Transverse colon (tissue), 4 donors: ENCODE results near the gene WAS. TPM values are rescaled to one million over a fixed set of nuclear protein-coding genes. Genes with fewer than 3 reads are reported as not detected.
A peak's percentile ranks its signal among the peaks of the same experiment; 100 is the strongest.

Experiments
- DNase-seq: peaks from one replicate; pipeline ENCODE4 v3.0.0-alpha.2; 2019
- H3K27ac ChIP-seq, 4 donors: fragments of 200-600 bp; sonication (generic); 2 replicates each; pipeline ENCODE4 v1.5.1; 2016 to 2018; ENCODE audit warnings: inconsistent platforms in 4 of 4
- H3K27me3 ChIP-seq: fragments of 200-600 bp; sonication (generic); 2 replicates; pipeline ENCODE4 v1.5.1; 2017; ENCODE audit warnings: inconsistent platforms
- H3K36me3 ChIP-seq, 4 donors: fragments of 200-600 bp; sonication (generic); 2 replicates each; pipeline ENCODE4 v1.5.1; 2017 to 2019; ENCODE audit warnings: inconsistent platforms in 4 of 4
- H3K4me1 ChIP-seq, 4 donors: fragments of 200-600 bp; sonication (generic); 2 replicates each; pipeline ENCODE4 v1.5.1; 2017 to 2020; ENCODE audit warnings: inconsistent platforms in 4 of 4
- H3K4me3 ChIP-seq, 4 donors: fragments of 200-600 bp; sonication (generic); 1 replicate in 1 of 4; 2 replicates in 3 of 4; pipeline versions ENCODE4 v1.5.1 to v1.6.1; 2017 to 2019; ENCODE audit warnings: inconsistent platforms in 4 of 4
- H3K9me3 ChIP-seq, 2 donors: fragments of 200-600 bp; sonication (generic); 2 replicates each; pipeline ENCODE4 v1.5.1; 2017 to 2019; ENCODE audit warnings: inconsistent platforms in 2 of 2
- CTCF ChIP-seq, 5 experiments: fragments of 200-600 bp in 3 of 5; fragments of 450-650 bp in 2 of 5; sonication (generic) in 3 of 5; IDR thresholded peaks; 1 replicate in 2 of 5; 2 replicates in 3 of 5; pipeline ENCODE4 v1.5.1; 2016 to 2017; ENCODE audit warnings: antibody characterized with exemption in 5 of 5, inconsistent platforms in 3 of 5, mild to moderate bottlenecking in 2 of 5, moderate library complexity in 1 of 5
- EP300 ChIP-seq: sonication (generic); formaldehyde crosslinking; IDR thresholded peaks from one replicate; pipeline ENCODE4 v1.6.1; 2017; ENCODE audit warnings: antibody characterized with exemption, low read depth
- POLR2A ChIP-seq: fragments of 450-650 bp; IDR thresholded peaks from one replicate; pipeline ENCODE4 v1.6.1; 2016; ENCODE audit warnings: antibody characterized with exemption, mild to moderate bottlenecking, moderate library complexity
- POLR2AphosphoS5 ChIP-seq, 3 donors: sonication (generic); formaldehyde crosslinking; IDR thresholded peaks; one replicate each; pipeline ENCODE4 v1.6.1; 2016; ENCODE audit warnings: antibody characterized with exemption in 3 of 3
- WGBS, 2 donors: methylation state at CpG; one replicate each; pipeline ENCODE4 v1.1.5; 2018; ENCODE audit warnings: low coverage in 1 of 2; 5-methylcytosine and 5-hydroxymethylcytosine counted together
- in situ Hi-C, 4 donors: fragments of 200-750 bp; cut with MboI; loops; one replicate each; pipeline versions ENCODE4 v1.15.0 to v1.15.1; 2017; ENCODE audit warnings: low sequenced_read_pairs in 3 of 4, low pct_ligation_motif_present in 1 of 4, low pct_unique_long_range_greater_than_20kb in 1 of 4
- intact Hi-C: fragments of 100-400 bp; cut with DNase I; formaldehyde crosslinking; loops from one replicate; pipeline ENCODE4 v1.15.1; 2023; ENCODE audit warnings: low total_unique reads
- small RNA-seq, 4 donors: library from RNA; depleted of rRNA; stranded (forward); fragments of <200 nt; gene quantifications; one replicate each; pipeline ENCODE3, GENCODE V24; 2016
- total RNA-seq, 4 donors: library from RNA; depleted of rRNA; stranded (reverse); fragments of >200 nt; gene quantifications; one replicate each; pipeline ENCODE4 v1.1.0, GENCODE V29; 2016

The WAS gene
- total RNA-seq, 4 donors from 2014 or later, result 3.2 to 13.1 (median 6.3) TPM

- intact Hi-C loops, result no loop called here
- Histone ChIP-seq H3K9me3 (no peaks in the 10 kb centered on the region), H3K27ac (peak overlapping the region in 1 of 4 donors; percentile 93), H3K36me3 (no peaks in the 10 kb centered on the region), H3K4me1 (peaks cover 0 to 6% (median 0%) of the 10 kb centered on the region in 4 donors), H3K4me3 (no peak overlapping the region), H3K27me3 (no peaks in the 10 kb centered on the region)
- in situ Hi-C loops, result no loop called here
- 80 to 87% methylated on average over 1 of the region's 1 CpG for WGBS, 2 donors
- DNase-seq, result no peak
- TF ChIP-seq POLR2A (no peak), EP300 (no peak), POLR2AphosphoS5 (IDR thresholded peaks at IDR 0.05) (no peak), CTCF (IDR thresholded peaks at IDR 0.05) (no peak)
These were observed 52.7 kb downstream of the WAS start for GRCh38 chrX:48736303-48736702.

DNA sequence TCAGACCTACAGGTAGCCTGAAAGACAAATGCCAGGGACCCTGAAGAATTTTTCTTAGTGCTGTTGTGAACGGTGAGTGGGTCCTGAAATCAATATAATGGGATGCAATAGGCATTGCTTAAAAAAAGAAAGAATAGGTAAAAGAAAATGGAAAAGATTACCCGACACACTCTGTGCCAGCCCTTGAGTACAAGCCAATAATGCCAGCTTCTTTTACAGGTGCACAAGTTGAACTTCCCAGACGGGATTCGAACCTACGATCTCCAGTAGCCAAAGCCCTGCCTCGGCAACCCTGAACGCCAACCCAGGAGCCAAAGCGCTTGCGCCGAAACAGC, 53.2 kb downstream of the WAS start:
- H3K27ac ChIP-seq, result peak overlapping the region; percentile 81 to 94 (median 92)
- H3K9me3 ChIP-seq, result no peaks in the 10 kb centered on the region
- intact Hi-C loops, result no loop called here
- no peaks in the 10 kb centered on the region for H3K36me3 ChIP-seq
- TF ChIP-seq POLR2A (no peak), POLR2AphosphoS5 (IDR thresholded peaks at IDR 0.05) (no peak), EP300 (no peak), CTCF (IDR thresholded peaks at IDR 0.05) (no peak)
- peaks cover 0 to 6% (median 0%) of the 10 kb centered on the region in 4 donors for H3K4me1 ChIP-seq
- no peaks in the 10 kb centered on the region for H3K27me3 ChIP-seq
- H3K4me3 ChIP-seq, result peak overlapping the region in 1 of 4 donors; percentile 27
- WGBS, 2 donors, result 53% methylated on average over 10 of the region's 10 CpGs; no CpG with 5 or more reads in 1 of the 2 donors
- no peak for DNase-seq
- in situ Hi-C loops, result no loop called here

GRCh38 chrX:48737213-48737938, 53.8 kb downstream of the WAS start:
- in situ Hi-C loops, result no loop called here
- Histone ChIP-seq H3K27me3 (no peaks in the 10 kb centered on the region), H3K9me3 (no peaks in the 10 kb centered on the region), H3K36me3 (no peaks in the 10 kb centered on the region), H3K4me1 (peaks cover 0 to 6% (median 0%) of the 10 kb centered on the region in 4 donors), H3K27ac (peak overlapping the region; percentile 81 to 94 (median 92)), H3K4me3 (peak overlapping the region; percentile 41 to 66 (median 50))
- intact Hi-C loops, result no loop called here
- TF ChIP-seq POLR2A (peak; percentile 71), CTCF (IDR thresholded peaks at IDR 0.05) (no peak), EP300 (no peak), POLR2AphosphoS5 (IDR thresholded peaks at IDR 0.05) (peak in 2 of 3 donors; percentile 72 to 78)
- peak; percentile 91 for DNase-seq
- WGBS, 2 donors, result 38% methylated on average over 48 of the region's 48 CpGs; no CpG with 5 or more reads in 1 of the 2 donors

DNA sequence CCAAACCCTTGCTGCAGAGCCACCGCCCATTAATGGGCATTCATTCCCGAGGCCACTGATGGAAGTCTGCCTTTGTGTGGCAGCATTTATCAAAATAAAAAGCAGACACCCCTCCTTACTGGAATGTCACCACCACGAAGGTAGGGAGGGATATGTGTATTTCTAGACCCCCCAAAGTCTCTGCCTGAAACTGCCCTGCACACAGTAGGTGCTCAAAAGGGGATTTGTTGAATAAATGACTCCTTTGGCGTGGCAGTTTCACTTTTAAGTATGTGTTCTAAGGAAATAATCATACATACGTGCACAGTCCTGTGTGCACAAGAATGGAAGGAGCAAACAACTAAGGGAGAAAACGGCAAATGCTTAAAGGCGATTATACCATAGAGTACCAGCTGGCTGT, 54.3 kb downstream of the WAS start:
- Histone ChIP-seq H3K9me3 (no peaks in the 10 kb centered on the region), H3K27ac (peak overlapping the region; percentile 81 to 94 (median 92)), H3K36me3 (no peaks in the 10 kb centered on the region), H3K27me3 (no peaks in the 10 kb centered on the region), H3K4me3 (peak overlapping the region; percentile 41 to 66 (median 50)), H3K4me1 (peaks cover 0 to 6% (median 0%) of the 10 kb centered on the region in 4 donors)
- in situ Hi-C loops, result no loop called here
- WGBS, 2 donors, result 58% methylated on average over 7 of the region's 7 CpGs; no CpG with 5 or more reads in 1 of the 2 donors
- DNase-seq, result no peak
- intact Hi-C loops, result no loop called here
- no peak for TF ChIP-seq POLR2A
- TF ChIP-seq POLR2AphosphoS5 (IDR thresholded peaks at IDR 0.05), result no peak
- no peak for TF ChIP-seq EP300
- no peak for TF ChIP-seq CTCF (IDR thresholded peaks at IDR 0.05)

Small RNA genes lying within 50 kb of the gene (small RNA-seq; reads per million reads assigned to genes)
- gene RNU6-1056P, result 0 reads per million in 4 donors

Other genes starting within 250 kb of the WAS start
- 10 to 100 TPM in 3 of 4 donors, 1 to 10 TPM in 1; 5.7 to 14.3 (median 11.3) TPM for gene SLC38A5, start 213.5 kb upstream of the WAS start, total RNA-seq
- 10 to 100 TPM; 15.3 to 33.2 (median 31.1) TPM for gene FTSJ1, start 207.6 kb upstream of the WAS start, total RNA-seq
- gene PORCN, start 174.8 kb upstream of the WAS start, total RNA-seq, result 10 to 100 TPM in 1 of 4 donors, 1 to 10 TPM in 3; 1.5 to 10.1 (median 8.2) TPM
- 10 to 100 TPM; 19.9 to 88.7 (median 67.6) TPM for gene EBP, start 162.0 kb upstream of the WAS start, total RNA-seq
- 10 to 100 TPM in 3 of 4 donors, 1 to 10 TPM in 1; 8.1 to 27.7 (median 13.3) TPM for gene TBC1D25, start 144.1 kb upstream of the WAS start, total RNA-seq
- gene RBM3, start 109.3 kb upstream of the WAS start, total RNA-seq, result 100 to 1,000 TPM in 3 of 4 donors, 10 to 100 TPM in 1; 65.7 to 157 (median 127) TPM
- gene WDR13, start 86.3 kb upstream of the WAS start, total RNA-seq, result 100 to 1,000 TPM in 3 of 4 donors, 10 to 100 TPM in 1; 96.5 to 238 (median 184) TPM
- 1 to 10 TPM in 3 of 4 donors, under 1 TPM in 1; 1.00 to 5.3 (median 4.4) TPM for gene SUV39H1, start 12.9 kb downstream of the WAS start, total RNA-seq
- gene GLOD5, start 77.9 kb downstream of the WAS start, total RNA-seq, result 10 to 100 TPM in 1 of 4 donors, 1 to 10 TPM in 1, not detected in 2; 4.8 to 18.4 TPM
- gene GATA1, start 102.8 kb downstream of the WAS start, total RNA-seq, result not detected
- gene HDAC6, start 118.3 kb downstream of the WAS start, total RNA-seq, result 100 to 1,000 TPM in 2 of 4 donors, 10 to 100 TPM in 2; 74.4 to 105 (median 93.3) TPM
- gene ERAS, start 142.7 kb downstream of the WAS start, total RNA-seq, result not detected
- gene PCSK1N, start 151.8 kb downstream of the WAS start, total RNA-seq, result 100 to 1,000 TPM in 1 of 4 donors, 10 to 100 TPM in 3; 14.0 to 144 (median 20.4) TPM
- gene TIMM17B, start 214.0 kb downstream of the WAS start, total RNA-seq, result 10 to 100 TPM; 26.7 to 61.3 (median 43.7) TPM
- 10 to 100 TPM; 21.7 to 92.3 (median 63.8) TPM for gene PQBP1, start 214.1 kb downstream of the WAS start, total RNA-seq
- 10 to 100 TPM; 29.5 to 48.3 (median 33.8) TPM for gene SLC35A2, start 227.8 kb downstream of the WAS start, total RNA-seq
- 10 to 100 TPM in 3 of 4 donors, not detected in 1; 11.2 to 50.7 (median 20.6) TPM for gene PIM2, start 235.2 kb downstream of the WAS start, total RNA-seq